GM18498 (cell line): ENCODE results near the gene TEPSIN.
A peak's percentile ranks its signal among the peaks of the same experiment; 100 is the strongest.

ENCODE experiments used
- ATAC-seq: cut with Tn5 transposase; IDR thresholded peaks from one replicate; pipeline ENCODE4 v1.9.1; 2021; ENCODE audit warnings: mild to moderate bottlenecking, moderate library complexity; ENCODE audit not compliant: unreplicated experiment

Gene TEPSIN

DNA sequence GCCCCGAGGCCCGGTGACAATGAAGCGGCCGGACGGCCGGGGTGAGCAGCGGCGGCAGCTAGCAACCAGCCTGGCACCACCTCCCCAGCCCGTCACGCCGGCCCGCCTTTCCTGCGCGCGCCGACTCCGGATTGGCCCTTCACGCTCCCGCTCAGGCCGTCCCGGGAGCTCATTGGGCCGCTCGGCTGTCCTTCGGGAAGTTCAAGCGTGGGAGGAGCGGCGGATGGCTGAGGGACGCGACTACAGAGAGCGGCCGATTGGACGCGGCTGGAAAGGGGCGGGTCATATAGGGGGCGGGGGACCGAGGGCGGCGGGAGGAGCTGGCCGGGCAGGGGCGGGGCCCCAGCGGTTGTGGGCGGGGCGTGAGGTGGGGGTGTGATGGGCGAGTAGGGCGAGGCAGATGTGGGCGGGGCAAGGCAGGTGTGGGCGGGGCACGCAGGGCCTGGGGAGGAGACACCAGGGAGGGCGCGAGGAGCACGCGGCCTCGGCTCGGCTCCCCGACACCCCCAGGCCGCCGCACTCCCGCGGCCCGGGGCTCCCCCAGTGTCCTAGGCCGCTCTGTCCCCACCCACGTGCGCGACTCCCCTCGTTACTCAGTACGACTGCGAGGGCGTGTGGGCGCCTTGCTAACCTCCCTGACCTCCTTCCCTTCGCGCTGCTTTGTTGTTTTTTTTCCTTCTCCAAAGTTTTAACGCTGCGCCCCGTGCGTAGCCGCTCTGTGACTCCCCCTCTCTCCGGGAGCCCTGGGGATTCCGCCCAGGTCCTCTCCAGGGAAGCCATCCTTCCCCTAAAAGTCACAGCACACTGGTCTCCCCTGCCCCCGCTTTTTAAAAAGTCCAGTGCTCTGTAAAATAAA lies 15.7 kb downstream of the TEPSIN start, which contains the start of gene CEP131:
Gene CEP131 (minus strand): TSS at position 60 of the 856 bp plus-strand sequence. CDS start 2,909 bp downstream, outside the sequence.
- ATAC-seq = peak; percentile 96

DNA sequence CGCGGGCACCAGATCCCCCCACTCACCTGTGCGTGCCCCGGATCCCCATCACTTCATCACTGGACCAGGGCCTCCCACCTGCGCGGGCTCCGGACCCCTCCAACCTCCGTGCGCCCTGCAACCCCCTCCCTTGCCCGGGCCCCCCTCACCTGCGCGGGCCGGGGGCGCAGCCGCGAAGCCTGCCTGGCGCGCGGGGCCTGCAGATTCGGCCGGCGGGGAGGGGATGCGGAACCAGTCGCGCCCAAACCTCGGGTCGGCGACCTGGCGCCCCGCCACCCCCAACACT lies 16.3 kb downstream of the TEPSIN start:
- ATAC-seq = no peak

DNA sequence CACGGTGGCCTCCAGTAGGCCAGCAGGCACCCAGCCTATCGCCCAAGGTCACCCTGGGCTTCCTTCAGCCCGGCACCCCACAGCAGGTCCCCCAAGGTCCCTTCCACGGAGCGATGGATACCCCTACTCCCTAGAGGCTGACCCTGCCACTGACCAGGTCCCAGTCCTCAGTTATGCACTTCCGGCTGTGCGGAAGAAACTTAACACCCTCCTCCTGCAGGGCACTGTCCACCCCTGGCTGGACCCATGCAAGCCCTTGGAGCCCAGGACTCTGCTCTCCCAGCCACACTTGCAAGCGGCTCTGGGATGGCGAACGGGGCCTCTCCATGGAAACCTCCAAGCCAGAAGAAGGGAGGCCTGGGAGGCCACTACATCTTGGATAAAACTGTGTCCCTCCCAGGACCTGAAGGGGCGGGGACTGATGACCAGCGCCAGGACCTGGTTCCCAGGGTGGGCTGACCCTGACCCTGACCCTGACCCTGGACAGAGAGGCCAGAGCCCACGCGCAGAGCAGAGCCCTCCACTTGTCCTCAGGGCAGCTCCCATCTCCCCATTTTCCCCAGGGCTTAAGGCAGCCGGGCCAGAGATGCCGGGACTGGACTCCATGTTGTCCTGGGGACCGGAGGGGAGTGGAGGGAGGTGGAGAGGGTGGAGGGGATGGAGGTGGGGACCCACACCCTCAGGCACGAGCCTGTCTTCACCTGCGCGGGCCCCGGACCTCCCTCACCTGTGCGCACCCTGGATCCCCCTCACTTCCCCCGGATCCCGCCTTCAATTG lies 16.8 kb downstream of the TEPSIN start:
- no peak for ATAC-seq

DNA sequence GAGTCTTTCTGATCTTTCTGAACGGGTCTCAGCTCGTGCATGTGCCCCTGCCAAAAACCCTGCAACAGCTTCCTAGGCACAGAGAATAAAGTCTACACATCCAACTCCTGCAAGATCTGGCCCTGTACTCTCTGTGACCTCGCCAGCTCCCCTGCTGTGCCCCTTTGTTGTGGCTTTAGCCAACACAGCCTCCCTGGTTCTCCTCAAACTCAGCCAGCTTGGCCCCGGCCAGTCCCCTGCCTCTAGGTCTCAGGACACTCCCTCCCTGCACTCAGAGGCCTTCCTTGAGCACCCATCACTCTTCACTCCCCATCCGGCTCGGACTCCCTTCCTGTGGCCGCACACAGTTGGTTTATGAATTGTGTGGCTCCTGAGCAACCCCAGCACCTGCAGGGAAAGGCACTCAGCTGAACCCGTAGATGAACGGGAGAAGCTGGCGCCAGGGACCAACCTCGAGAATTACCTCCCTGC lies 17.4 kb downstream of the TEPSIN start:
- ATAC-seq = no peak

DNA sequence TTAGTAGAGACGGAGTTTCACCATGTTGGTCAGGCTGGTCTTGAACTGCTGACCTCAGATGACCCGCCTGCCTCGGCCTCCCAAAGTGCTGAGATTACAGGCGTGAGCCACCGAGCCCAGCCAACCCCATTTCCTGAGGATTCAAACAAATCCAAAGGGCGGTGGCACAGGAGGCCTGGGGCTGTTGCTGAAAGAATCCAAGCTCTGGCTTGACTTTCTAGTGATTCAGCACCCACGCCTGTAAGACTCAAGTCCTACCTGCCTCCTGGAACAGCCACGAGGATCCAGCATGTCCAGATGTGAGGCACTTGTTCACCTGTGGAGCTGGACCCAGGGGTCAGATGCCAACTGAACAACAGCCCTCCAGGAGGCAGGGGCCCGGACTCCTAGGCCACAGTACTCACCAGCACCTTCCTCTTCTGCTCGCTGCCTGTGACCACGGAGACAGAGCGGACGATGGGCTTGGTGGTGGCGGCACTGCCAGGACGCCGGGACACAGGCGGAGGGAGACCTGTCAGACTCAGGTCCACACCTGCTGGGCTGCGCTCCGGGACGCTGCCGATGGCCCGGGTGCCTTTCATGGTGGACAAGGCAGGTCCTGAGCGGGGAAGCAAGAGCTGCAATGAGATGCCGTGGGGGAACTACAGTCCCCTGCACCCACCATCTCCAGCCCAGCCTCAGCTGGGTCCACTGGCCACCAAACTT lies 19.2 kb downstream of the TEPSIN start:
- ATAC-seq = no peak

DNA sequence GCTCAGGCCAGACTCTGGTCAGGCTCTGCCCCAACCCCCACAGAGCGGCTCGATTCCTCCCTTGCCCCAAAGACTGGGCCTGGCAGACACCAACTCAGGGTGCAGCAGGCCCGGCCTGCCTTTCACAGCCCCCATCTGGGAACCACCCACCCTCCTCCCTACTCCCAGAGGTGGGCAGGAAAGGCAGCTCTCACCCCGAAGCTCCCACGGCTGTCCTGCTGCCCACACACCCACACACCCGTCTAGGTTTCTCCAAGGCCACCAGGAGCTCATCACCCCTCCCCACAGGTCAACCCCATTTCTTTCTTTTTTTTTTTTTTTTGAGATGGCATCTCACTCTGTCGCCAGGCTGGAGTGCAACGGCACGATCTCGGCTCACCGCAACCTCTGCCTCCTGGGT lies 19.9 kb downstream of the TEPSIN start:
- ATAC-seq = no peak

DNA sequence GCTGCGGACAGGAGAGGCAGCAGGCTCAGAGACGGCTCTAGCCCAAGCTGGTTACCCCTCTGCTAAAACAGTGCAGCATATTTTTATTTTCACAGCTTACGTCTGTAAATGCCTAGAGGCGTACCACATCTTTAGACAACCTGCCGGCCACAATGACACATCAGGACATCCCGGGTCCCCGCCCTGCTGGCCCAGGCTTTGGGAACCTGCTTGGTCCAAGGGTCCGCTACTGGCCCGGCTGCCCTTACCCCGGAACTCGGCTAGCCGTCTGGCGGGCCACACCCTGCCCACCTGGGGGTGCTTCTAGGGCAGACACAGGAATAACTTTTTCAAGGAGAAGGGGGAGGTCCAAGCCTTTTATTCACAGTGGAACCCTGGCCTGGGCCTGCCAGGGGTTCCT lies 20.4 kb downstream of the TEPSIN start:
- no peak for ATAC-seq

DNA sequence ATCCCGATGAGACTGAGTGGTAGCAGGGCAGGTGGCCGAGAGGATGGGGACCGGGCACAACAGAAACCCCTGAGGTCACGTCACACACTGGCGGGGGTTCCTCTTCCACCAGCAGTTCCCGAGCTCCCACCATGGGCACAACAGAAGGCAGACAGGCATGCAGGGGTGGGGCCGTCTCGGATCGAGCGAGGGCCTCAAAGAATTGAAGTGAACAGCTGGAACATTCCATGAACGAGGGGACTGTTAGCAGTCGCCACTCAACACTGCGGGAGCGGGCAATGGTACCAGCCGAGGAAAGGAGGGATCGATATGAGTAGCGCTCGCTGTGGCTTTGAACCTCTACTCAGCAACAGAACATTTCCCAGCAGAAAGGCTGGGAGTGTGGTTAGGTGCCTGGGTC lies 21.4 kb downstream of the TEPSIN start:
- no peak for ATAC-seq

DNA sequence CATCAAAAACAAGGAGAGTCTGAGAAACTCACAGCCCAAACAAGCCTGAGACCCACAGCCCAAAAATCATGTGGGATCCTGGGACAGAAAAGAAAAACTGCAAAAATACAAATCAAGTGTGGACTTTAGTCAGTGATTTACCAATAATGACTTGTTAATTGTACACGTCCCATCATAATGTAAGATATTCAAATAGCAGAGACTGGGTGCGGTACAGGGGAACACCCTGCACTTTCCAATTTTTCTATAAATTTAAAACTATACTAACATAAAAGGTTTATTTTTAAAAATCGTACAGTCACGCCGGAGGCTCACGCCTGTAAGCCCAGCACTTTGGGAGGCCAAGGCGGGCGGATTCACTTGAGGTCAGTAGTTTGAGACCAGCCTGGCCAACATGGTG lies 24.9 kb downstream of the TEPSIN start:
- ATAC-seq = no peak

DNA sequence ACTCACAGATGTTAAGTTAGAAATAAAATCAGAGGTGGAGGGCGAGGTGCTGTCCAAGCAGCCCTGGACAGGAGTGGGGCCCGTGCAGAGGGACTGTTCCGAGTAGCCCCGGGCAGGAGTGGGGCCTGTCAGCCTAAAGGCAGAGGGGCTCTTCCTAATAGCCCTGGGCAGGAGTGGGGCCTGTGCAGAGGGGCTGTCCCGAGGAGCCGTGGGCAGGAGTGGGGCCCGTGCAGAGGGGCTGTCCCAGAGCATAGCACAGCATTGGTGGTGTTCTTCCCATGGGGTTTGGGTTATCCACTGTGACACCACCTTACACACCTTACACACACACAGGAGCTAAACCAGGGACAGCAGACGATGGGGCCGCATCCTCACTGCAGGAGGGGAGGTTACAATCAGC lies 26.5 kb downstream of the TEPSIN start:
- no peak for ATAC-seq

DNA sequence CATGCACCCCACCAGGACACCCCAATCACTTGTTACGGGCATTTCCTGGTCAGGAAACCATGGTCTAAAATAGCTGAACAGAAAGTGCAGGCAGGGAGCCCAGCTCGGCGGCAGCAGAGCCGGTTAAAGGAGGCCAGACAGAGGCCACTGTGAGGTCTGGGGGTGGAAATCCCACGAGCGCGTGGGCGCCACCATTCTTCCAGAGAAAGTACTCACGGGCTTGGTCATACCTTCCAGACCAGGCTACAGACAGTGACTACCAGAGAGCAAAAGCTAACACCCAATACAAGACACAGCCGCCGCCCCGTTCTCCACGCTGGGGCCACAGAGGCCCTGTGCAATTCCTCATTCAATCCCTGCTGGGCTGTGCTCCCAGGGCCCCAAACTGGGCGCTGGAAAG lies 28.0 kb downstream of the TEPSIN start:
- ATAC-seq = no peak

DNA sequence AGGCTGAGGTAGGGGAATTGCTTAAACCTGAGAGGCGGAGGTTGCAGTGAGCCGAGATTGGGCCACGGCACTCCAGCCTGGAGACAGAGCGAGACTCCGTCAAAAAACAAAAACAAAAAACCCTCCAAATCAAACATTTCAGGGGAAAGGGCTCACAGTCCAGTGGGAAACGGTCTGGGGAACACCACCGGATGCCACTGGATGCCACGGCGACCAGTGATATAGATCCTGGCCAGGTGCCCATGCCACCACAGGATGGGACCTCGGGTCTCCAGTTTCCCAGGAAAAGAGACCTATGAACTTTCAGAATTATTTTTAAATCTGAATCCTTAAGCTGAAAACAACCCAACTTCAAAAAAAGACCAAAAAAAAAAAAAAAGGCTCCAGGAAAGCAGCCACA lies 28.4 kb downstream of the TEPSIN start:
- no peak for ATAC-seq

DNA sequence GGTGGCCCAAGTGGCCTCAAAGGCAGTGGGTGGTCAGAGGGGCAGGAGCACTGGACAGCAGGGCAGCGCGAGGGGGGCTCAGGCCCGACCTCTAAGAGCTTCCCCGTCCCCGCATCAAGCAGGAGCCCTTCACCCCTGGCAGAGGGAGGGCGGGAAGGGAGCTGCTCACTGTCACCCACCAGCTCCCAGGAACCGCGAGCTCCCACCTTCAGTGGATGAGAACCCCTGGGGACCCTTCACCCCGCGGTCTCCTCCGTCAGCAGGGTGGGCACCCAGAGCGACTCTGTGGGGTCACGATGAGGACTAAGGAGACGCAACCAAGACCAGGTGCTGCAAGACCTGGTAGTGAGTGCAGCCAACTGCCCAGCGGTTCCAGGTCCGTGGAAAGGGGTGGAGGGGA lies 29.7 kb downstream of the TEPSIN start:
- no peak for ATAC-seq

DNA sequence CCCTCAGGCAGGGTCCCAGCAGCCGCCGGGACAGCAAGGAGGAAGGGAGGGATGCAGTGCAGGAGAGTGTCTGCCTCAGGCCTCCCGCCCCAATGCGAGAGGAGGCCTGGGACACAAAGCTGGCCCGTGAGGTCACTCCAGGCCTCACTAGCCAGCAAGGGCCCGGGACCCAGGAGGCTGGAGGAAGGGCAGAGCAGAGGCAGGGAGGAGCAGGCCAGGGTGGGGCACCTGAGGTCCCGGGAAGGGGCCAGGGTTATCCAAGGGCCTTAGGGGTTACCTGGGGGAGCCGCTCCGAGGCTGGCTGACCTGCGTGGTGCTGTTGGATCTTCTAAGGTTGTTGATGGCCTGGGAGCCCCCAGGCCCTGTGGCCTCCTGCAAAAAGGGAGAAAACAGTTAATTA lies 30.2 kb downstream of the TEPSIN start:
- ATAC-seq = no peak

DNA sequence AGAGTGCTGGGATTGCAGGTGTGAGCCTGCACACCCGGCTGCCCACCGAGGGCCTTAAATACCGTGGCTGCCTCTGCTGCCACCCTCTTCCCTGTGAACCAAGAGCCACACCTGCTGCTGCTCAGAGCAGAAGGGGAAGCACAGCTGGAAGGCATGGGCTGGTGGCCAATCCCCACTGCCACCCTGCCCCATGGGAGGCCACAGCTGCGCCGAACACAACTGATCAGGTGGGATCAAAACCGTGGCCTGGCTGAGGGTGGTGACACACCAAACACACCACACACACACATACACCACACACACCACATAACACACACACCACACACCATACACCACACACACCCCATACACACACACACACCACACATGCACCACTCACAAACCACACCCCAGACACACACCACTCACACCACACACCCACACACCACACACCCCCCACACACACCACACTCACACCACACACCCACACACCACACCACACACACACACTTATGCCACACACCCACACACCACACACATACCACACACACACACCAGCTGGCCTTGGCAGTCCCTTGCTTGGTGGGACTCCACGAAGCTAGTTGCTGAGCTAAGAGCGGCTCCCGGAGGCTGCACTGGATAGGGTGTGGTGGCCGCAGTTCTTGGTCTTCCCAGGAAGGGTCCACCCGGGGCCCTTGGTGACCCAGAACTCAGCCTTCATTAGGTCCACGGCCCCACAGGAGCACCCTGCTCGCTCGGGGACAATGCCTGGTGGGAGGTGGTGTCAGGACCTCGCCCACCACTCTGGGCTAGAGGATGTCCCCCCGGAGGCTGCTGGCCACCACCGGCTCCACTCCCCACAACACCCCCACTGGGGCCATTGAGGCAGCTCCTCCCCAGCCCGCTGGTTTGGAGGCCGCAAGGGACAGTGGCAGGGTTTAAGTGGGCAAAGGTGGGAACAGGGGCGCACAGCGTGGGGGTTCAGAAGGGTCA lies 31.0 kb downstream of the TEPSIN start:
- no peak for ATAC-seq

DNA sequence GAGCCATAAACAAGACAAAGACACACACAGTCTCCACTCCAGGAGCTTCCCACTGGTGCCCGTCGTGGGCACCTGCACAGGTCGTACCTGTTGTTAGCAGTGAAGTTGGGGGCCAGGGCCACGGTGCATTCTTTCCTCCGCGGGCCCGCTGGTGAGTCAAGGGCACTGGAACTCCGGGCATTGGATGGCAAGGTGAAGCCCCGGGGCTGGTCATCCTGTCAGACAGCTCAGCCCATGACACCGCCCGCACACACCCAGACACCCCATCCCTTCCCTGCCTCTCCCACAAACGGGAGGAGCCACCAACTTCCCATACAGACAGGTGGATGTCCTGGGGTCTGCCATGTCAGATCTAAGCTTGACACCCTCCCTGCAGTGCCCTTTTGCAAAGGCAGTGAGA lies 32.2 kb downstream of the TEPSIN start:
- ATAC-seq = no peak

DNA sequence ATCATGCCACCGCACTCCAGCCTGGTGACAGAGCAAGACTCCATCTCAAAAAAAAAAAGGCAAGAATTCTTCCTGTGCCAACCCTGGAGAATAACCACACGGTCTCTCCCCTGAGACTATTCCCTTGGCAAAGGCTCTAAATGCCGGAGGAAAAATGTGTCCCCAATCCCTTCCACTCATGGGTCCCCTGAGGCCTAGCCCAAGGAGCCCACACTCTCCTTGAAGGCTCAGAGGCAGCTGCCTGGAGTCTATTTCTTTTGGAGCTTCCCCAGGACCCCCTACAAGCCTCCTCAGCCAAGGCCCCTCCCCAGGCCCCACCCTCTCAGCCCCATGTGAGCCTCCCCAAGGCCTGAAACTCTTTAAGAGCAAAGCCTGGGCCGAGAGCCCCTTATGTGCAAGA lies 32.7 kb downstream of the TEPSIN start:
- no peak for ATAC-seq

DNA sequence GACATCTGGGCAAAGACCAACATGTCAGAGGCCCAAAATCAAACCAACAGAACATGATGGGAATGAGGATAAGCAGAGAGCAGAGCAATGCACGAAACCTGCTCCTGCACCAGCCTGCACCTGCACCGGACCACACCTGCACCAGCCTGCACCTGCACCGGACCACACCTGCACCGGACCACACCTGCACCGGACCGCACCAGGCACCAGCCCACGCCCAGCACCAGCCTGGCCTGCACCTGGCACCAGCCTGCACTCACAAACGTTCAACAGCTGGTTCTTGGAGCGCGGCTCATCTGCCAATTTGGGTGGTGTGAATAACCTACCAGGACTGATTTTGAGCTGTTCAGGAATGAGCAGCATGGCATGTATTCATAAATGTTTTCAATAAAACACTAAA lies 34.3 kb downstream of the TEPSIN start:
- no peak for ATAC-seq

DNA sequence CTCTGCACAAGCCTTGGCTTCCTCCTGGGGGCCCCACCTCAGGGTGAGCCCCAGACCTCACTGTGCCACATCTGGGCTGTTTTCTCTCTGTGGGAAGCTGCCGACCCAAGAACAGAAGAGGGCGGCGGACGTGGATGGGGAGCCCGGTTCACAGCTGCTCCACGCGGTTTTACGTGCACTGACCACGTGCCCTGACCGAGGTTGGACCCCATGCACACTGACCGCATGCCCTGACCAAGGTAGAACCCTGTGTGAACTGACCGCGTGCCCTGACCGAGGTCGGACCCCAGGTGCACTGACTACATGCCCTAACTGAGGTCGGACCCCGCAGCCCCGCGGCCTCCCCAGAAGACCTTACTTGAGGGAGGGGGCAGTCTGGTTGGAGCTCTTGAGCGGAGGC lies 35.7 kb downstream of the TEPSIN start:
- no peak for ATAC-seq

DNA sequence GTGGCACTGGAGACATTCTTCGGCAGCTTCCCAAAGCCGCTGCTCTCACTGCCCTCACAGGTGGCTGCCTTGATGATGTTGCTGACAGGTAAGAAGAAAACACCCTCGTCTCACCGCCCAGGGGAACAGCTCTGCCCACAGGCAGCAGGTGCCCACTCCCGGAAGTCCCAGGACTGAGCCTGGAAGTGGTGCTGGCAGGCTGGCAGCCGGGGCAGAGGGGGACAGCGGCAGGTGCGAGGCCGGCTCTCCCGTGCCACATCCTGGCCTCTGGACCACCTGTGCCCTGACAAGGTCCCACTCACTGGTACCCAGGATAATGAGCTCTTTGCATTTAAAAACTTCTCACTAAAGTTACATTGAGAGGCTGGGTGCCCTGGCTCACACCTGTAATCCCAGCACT lies 36.5 kb downstream of the TEPSIN start:
- ATAC-seq = no peak
